Measurements from ENCODE around the gene MZT2B. TPM values are rescaled to one million over a fixed set of nuclear protein-coding genes. Genes with fewer than 3 reads are reported as not detected.
"Not testable (repeated sequence)": the region's sequence is repeated elsewhere in the genome, so short reads cannot be mapped to it uniquely, and the experiment has no call there.

Gene MZT2B
- polyA plus RNA-seq, 3 donors = 28.8 to 66.8 (median 64.9) TPM

DNA sequence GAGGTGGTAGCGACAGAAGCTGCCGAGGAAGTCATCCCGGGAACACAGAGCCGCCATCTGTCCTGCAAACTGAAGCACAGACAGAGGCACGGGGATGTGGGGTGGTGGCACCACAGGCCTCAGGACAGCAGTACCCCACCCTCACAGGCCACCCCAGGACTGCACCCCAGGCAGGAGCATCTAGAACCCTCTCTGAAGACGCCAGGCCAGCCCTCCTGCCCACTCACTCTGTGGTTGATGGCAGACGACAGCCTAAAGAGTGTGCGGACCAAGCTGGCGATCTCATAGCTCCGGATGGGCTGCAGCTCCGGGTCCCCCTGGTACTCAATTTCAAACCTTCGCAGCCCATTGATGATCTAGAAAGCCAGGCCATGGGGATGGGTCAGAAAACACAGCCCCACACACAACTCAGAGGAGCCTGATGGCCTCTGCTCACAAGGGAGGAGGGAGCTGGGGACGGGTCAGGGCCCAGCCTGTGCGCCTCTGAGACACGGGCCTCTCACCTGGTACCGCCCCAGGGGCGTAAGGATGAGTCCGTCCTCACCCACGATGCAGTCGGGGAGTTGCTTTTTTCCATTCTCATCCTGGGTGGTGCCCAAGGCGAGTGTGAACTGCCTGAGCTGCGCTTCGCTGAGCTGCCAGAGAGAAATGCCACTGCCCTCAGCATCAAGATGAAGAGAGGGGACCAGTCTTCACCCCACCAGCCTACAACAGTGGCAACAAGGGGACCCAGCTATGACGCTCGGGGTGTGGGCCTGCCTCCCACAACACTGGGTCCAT is 29.1 kb upstream of the MZT2B start:
- no peaks in the 10 kb centered on the region for H3K79me2 ChIP-seq (ENCODE audit: insufficient read depth, low read length)
- WGBS (ENCODE audit: insufficient coverage) = 90% methylated on average over 10 of the region's 25 CpGs
- H3K27ac Mint-ChIP-seq = no peak overlapping the region

DNA sequence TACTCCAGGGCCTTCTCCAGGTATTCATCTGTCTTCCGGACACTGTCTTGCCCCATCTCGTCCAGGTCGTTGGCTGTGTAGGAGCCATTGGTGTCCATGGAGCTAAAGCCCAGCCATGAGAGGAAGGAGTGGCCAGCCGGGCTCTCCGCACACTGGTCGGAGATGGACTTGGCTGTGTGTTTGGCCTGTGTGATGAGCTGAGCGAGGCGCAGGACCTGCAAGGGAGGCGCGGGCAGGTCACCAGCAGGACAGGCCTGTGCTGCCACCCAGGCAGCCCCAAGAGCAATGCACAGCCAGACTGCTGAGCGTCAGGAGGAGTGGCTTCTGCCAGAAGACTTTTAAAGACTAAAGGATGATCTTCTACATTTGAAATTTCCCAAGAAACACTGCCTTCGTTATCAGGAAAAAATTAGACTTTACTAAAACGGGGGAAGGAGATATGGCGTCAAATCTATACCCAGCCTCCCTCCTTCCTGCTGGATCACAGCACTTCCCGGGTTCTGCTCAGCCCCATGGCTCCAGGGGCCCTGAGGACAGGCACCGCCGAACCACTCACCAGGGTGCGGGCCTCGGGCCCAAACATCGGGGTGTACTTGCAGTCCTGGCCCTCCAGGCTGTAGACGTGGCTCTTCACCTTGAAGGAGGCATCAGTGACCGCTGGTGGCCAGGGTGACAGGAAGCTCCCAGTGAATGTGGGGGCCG is 28.2 kb upstream of the MZT2B start:
- DNase-seq; H4K20me1 ChIP-seq (ENCODE audit: insufficient read depth, low read length); H3K4me1 Mint-ChIP-seq; intact Hi-C loops (cut with micrococcal nuclease); H3K27me3 ChIP-seq (ENCODE audit: control insufficient read depth in 2 of 2, insufficient read depth in 2 of 2, low read length in 2 of 2); H3K79me2 ChIP-seq (ENCODE audit: insufficient read depth, low read length); H2AFZ ChIP-seq (ENCODE audit: insufficient read depth, low read depth, low read length, poor library complexity, severe bottlenecking); H3K4me1 ChIP-seq (ENCODE audit: control insufficient read depth in 1 of 2, insufficient read depth in 2 of 2, low read length in 2 of 2); H3K27ac ChIP-seq (ENCODE audit: low read depth in 1 of 2, low read length in 2 of 2); H3K9me3 Mint-ChIP-seq; H3K4me2 ChIP-seq (replicated peaks; ENCODE audit: extremely low read depth, low read length, poor library complexity, severe bottlenecking); H3K4me3 Mint-ChIP-seq; H3K4me3 ChIP-seq (replicated peaks in 1 of 3; ENCODE audit: low read depth in 2 of 3, low read length in 3 of 3); H3K9ac ChIP-seq (ENCODE audit: insufficient read depth, low read length, poor library complexity, severe bottlenecking); H3K27me3 Mint-ChIP-seq (ENCODE audit: low read depth in 3 of 3); H3K9me3 ChIP-seq (replicated peaks in 1 of 2; ENCODE audit: control insufficient read depth in 1 of 2, insufficient read depth in 1 of 2, low read length in 2 of 2): not testable (repeated sequence)
- WGBS (ENCODE audit: insufficient coverage) = no CpG with 5 or more reads among the region's 23 CpGs
- Mint-ChIP-seq H3K36me3 (peaks cover 26 to 71% of the 10 kb centered on the region in 2 donors), H3K27ac (peak overlapping the region in 2 of 7 donors; percentile 33 to 49)
- H3K36me3 ChIP-seq (replicated peaks in 1 of 2; ENCODE audit: control insufficient read depth in 1 of 2, insufficient read depth in 2 of 2, low read length in 2 of 2) = peaks cover 40 to 44% of the 10 kb centered on the region in 2 donors

More for the DNA sequence above, 29.1 kb upstream of the MZT2B start:
- H3K36me3 ChIP-seq (replicated peaks in 1 of 2; ENCODE audit: control insufficient read depth in 1 of 2, insufficient read depth in 2 of 2, low read length in 2 of 2) = peaks cover 35 to 39% of the 10 kb centered on the region in 2 donors
- H3K4me3 ChIP-seq (replicated peaks in 1 of 3; ENCODE audit: low read depth in 2 of 3, low read length in 3 of 3) = no peak overlapping the region
- Mint-ChIP-seq H3K4me3 (no peak overlapping the region), H3K36me3 (peaks cover 24 to 64% of the 10 kb centered on the region in 2 donors), H3K4me1 (peaks cover under 1% of the 10 kb centered on the region), H3K27me3 (ENCODE audit: low read depth in 3 of 3) (peaks cover 0 to 6% (median 3%) of the 10 kb centered on the region in 3 donors), H3K9me3 (no peaks in the 10 kb centered on the region)
- H3K27me3 ChIP-seq (ENCODE audit: control insufficient read depth in 2 of 2, insufficient read depth in 2 of 2, low read length in 2 of 2) = no peaks in the 10 kb centered on the region
- H3K27ac ChIP-seq (ENCODE audit: low read depth in 1 of 2, low read length in 2 of 2) = no peak overlapping the region
- H3K9me3 ChIP-seq (replicated peaks in 1 of 2; ENCODE audit: control insufficient read depth in 1 of 2, insufficient read depth in 1 of 2, low read length in 2 of 2) = no peaks in the 10 kb centered on the region
- H2AFZ ChIP-seq (ENCODE audit: insufficient read depth, low read depth, low read length, poor library complexity, severe bottlenecking) = no peak overlapping the region
- H3K4me1 ChIP-seq (ENCODE audit: control insufficient read depth in 1 of 2, insufficient read depth in 2 of 2, low read length in 2 of 2) = no peaks in the 10 kb centered on the region
- H4K20me1 ChIP-seq (ENCODE audit: insufficient read depth, low read length) = no peaks in the 10 kb centered on the region
- TF ChIP-seq, protein P1, sequence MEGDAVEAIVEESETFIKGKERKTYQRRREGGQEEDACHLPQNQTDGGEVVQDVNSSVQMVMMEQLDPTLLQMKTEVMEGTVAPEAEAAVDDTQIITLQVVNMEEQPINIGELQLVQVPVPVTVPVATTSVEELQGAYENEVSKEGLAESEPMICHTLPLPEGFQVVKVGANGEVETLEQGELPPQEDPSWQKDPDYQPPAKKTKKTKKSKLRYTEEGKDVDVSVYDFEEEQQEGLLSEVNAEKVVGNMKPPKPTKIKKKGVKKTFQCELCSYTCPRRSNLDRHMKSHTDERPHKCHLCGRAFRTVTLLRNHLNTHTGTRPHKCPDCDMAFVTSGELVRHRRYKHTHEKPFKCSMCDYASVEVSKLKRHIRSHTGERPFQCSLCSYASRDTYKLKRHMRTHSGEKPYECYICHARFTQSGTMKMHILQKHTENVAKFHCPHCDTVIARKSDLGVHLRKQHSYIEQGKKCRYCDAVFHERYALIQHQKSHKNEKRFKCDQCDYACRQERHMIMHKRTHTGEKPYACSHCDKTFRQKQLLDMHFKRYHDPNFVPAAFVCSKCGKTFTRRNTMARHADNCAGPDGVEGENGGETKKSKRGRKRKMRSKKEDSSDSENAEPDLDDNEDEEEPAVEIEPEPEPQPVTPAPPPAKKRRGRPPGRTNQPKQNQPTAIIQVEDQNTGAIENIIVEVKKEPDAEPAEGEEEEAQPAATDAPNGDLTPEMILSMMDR (IDR thresholded peaks at IDR 0.05) = no peak
- intact Hi-C loops (cut with micrococcal nuclease) = no loop called here
- H3K4me2 ChIP-seq (replicated peaks; ENCODE audit: extremely low read depth, low read length, poor library complexity, severe bottlenecking) = no peak overlapping the region
- H3K9ac ChIP-seq (ENCODE audit: insufficient read depth, low read length, poor library complexity, severe bottlenecking) = no peak overlapping the region
- no peak for DNase-seq

DNA sequence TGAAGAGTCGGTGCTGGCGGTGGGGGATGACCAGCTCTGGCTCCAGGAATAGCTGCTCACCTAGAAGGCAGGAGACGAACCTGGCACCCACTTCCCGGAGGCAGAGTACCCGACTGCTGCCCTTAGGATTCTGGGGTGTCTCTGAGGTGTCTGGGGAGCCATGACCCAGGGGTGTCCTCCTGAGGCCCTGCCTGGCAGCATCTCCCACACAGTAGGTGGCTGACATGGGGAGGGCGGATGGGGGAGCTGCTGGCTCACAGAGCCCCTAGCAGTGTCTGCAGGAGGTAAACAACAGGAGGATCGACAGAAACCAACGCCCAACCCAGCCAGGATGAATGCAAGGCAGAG is 27.7 kb upstream of the MZT2B start:
- intact Hi-C loops (cut with micrococcal nuclease); H3K79me2 ChIP-seq (ENCODE audit: insufficient read depth, low read length); H3K4me3 Mint-ChIP-seq; H3K4me1 Mint-ChIP-seq; H3K27ac ChIP-seq (ENCODE audit: low read depth in 1 of 2, low read length in 2 of 2); H3K9me3 ChIP-seq (replicated peaks in 1 of 2; ENCODE audit: control insufficient read depth in 1 of 2, insufficient read depth in 1 of 2, low read length in 2 of 2); H3K9ac ChIP-seq (ENCODE audit: insufficient read depth, low read length, poor library complexity, severe bottlenecking); H3K4me1 ChIP-seq (ENCODE audit: control insufficient read depth in 1 of 2, insufficient read depth in 2 of 2, low read length in 2 of 2); H3K9me3 Mint-ChIP-seq; H3K4me3 ChIP-seq (replicated peaks in 1 of 3; ENCODE audit: low read depth in 2 of 3, low read length in 3 of 3); DNase-seq; H3K27ac Mint-ChIP-seq; H3K27me3 ChIP-seq (ENCODE audit: control insufficient read depth in 2 of 2, insufficient read depth in 2 of 2, low read length in 2 of 2); H3K27me3 Mint-ChIP-seq (ENCODE audit: low read depth in 3 of 3); H3K4me2 ChIP-seq (replicated peaks; ENCODE audit: extremely low read depth, low read length, poor library complexity, severe bottlenecking); H4K20me1 ChIP-seq (ENCODE audit: insufficient read depth, low read length); H2AFZ ChIP-seq (ENCODE audit: insufficient read depth, low read depth, low read length, poor library complexity, severe bottlenecking): not testable (repeated sequence)
- peaks cover 41 to 49% of the 10 kb centered on the region in 2 donors for H3K36me3 ChIP-seq (replicated peaks in 1 of 2; ENCODE audit: control insufficient read depth in 1 of 2, insufficient read depth in 2 of 2, low read length in 2 of 2)
- 96% methylated on average over 4 of the region's 8 CpGs for WGBS (ENCODE audit: insufficient coverage)
- H3K36me3 Mint-ChIP-seq = peaks cover 28 to 76% of the 10 kb centered on the region in 2 donors

Measured in CD14-positive monocyte (primary cell).